GM19455 (cell line): ENCODE measurements around the gene USH1G.

Experiments
- ATAC-seq: cut with Tn5 transposase; IDR thresholded peaks from one replicate; pipeline ENCODE4 v1.9.1; 2021; ENCODE audit not compliant: unreplicated experiment

USH1G gene

GRCh38 chr17:74954665-74955421 lies 31.8 kb upstream of the USH1G start:
- ATAC-seq = no peak

- ATAC-seq = no peak
Observed at GRCh38 chr17:74954115-74954514, 31.1 kb upstream of the USH1G start.

DNA sequence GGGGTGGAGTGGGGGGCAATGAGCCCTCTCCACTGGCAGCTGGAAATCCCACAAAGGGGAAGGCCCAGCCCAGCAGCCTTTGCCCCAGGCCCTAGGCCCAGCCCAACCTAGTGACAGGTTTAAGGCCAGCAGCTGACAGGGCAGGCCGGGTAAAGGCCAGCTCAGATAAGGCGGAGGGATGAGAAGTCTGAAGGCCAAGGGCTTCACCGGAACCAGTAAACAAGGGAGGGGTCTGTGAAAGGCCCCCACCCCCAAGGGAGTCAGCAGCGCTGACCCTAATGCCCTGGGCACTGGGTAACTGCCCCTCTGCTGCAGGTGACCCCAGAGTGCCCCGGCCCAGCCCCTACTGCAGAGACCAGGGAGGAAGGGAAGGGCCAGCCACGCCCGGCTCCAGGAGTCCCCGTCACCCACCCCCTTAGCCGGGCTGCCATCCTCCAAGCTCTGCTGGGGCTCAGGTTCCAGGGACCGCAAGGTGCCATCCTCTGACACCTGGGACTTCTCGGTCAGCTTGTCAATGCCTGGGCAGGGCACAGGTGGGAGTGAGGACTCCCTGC lies 30.2 kb upstream of the USH1G start:
- ATAC-seq = no peak

DNA sequence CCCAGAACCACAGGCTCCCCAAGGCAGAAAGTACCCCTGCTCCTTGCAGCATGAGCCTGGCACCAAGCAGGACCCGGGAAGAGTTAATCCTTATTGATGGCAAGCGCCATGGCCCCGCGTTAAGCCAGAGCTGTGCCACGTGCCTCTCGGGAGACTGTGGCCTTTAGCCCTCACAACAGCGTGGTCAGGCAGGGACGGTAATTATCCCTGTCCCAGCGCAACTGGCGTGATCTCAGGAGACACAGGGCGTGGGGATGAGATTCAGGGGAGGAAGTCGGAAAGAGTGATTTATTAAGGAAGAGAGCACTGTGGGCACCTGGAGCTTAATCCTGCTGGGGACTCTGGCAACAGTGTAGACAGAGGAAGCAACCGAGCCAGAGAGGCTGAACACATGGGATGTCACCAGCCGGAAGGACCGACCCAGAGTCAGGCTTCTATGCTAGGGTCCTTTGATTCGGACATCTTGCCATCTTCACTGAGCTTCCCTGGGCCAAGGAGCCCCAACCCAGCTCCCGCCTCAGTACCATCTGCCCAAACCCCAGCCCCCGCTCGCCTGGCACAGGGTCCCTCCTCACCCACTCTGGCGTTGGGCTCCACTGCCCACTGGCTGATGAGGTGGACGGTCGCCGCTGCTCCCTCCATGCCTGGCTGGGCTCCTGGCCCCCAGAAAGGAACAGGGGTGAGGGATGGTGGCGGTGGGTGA lies 29.5 kb upstream of the USH1G start:
- no peak for ATAC-seq

DNA sequence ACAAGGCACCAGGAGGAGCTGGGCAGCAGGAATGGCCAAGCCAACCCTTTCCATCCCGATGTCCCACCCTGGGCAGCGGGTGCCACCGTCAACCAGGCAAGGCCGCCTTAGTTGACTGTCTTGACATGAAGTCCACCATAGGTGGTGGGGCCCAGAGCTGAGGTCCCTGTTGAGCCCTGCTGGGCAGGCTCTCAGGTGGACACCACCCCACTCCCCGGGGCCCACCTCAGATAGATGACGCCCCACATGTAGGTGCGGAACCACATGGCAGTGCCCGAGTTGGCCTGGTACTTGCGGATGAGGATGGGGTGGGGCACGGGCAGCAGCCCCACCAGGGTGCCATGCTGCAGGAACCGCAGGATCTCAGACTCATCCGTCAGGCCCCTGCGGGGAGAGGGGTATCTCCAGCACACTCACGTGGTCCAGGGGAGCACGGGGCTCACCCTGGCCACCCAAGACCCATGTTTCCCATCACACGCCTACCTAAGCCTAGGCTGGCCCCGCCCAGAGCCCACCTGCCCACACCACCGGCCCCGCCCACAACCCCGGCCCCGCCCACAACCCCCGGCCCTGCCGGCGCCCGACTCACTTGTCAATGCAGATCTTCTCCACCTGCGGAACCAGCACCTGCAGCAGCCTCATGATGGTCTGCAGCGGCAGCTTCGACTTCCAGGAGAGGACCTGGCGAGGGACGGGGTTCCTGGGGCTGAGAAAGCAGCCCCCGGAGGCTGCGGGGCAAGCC lies 28.8 kb upstream of the USH1G start:
- no peak for ATAC-seq

DNA sequence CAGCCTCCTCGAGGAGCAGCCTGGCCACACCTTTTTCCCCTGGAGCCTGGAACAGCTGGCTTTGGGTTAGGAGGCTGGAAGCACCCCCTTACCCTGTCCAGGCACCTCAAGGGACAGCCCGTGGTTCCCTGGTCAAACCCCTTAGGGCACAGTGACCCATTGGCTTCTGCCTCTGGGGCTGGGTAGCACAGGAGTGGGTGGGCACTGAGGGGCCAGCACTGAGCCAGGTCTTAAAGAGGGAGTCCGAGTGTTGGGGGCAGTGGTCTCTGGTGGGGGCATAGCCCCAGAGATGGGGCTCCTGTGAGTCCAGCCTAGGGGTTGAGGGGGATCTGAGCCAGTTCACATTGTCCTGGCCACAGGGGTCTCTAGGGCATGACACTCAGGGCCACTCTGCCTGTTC lies 28.0 kb upstream of the USH1G start:
- ATAC-seq = no peak

- ATAC-seq = no peak
Observed at GRCh38 chr17:74950207-74950606, 27.2 kb upstream of the USH1G start.

GRCh38 chr17:74949455-74950115 lies 26.5 kb upstream of the USH1G start:
- no peak for ATAC-seq

GRCh38 chr17:74947041-74947754 lies 24.1 kb upstream of the USH1G start:
- ATAC-seq = no peak

GRCh38 chr17:74946641-74947040 lies 23.6 kb upstream of the USH1G start:
- no peak for ATAC-seq

DNA sequence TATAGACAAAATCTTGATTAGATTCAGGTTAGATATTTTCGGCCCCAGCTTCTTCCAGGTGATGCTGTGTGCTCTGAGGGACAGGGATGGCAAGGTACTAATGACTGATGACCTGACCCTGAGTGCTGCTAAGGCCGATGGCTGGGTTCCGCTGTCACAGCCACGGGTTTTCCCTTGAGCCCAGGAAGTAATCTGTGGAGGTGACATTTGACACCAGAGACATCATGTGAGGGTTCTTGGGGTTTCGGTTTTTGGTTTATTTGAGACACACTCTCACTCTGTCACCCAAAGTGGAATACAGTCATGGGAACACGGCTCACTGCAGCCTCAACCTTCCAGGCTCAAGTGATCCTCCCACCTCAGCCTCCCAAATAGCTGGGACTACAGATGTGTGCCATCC lies 22.5 kb upstream of the USH1G start:
- ATAC-seq = peak; percentile 64

- no peak for ATAC-seq
Observed at GRCh38 chr17:74943808-74944522, 20.9 kb upstream of the USH1G start.

DNA sequence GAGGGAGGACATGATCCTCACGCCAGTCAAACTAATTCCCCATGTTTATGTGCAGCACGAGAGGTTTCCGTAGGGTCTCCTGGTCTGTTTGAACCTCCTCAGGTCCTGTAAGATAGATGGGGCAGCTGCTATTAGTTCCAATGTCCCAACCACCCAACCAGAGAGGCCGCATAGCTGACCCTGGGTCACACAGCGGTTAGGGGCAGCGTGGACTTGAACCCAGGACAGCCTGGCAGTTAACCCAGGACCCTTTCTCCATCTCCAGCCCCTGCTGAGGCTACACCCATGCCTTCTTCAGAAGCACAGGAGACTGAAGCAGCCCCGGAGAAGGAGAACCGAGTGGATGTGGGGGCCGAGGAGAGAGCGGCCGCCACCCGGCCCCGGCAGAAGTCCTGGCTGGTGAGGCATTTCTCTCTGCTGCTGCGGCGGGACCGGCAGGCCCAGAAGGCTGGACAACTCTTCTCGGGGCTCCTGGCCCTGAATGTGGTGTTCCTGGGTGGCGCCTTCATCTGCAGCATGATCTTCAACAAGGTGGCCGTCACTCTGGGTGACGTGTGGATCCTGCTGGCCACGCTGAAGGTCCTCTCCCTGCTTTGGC lies 18.2 kb upstream of the USH1G start:
- no peak for ATAC-seq

GRCh38 chr17:74939534-74939933 lies 16.5 kb upstream of the USH1G start:
- ATAC-seq = no peak

GRCh38 chr17:74938194-74938950 lies 15.3 kb upstream of the USH1G start:
- ATAC-seq = no peak

DNA sequence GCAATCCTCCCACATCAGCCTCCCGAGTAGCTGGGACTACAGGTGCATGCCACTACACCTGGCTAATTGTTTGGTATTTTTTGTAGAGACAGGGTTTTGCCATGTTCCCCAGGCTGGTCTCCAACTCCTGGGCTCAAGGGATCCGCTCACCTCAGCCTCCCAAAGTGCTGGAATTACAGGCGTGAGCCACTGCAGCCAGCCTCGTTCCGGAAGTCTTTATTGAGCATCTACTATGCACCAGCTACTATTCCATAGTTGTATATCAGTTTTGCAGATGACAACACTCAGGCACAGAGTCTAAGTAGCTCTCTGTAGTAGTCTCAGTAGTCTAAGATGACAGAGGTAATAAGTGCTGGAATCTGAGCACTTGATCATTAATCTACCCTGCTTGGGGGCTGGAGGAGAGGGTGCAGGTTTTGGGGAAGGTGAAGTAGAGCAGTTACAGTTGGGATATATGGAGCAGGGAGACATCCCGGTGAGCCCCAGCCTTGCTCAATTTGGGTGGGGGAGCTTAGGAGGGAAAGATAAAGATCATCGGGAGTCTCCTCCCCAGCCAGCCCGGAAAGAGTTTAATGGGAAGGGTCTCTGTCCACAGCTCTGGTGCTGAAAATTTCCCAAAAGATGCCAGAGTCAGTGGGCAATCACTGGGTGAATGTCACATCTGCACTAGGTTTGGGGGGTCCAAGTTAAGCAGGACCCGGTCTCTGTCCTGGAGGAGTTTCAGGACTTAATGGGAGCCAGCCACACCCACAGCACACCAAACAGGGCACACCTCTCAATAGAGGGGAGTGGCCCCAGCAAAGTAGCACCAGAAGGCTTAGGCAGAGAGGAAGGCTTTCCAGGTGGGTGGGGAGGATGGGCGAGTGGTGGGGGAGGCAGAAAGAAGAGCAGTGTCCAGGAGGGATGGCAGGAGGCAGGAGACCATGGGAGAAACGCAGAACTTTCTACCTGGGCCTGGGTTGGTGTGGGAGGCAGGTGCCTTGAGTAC lies 14.3 kb upstream of the USH1G start:
- no peak for ATAC-seq

DNA sequence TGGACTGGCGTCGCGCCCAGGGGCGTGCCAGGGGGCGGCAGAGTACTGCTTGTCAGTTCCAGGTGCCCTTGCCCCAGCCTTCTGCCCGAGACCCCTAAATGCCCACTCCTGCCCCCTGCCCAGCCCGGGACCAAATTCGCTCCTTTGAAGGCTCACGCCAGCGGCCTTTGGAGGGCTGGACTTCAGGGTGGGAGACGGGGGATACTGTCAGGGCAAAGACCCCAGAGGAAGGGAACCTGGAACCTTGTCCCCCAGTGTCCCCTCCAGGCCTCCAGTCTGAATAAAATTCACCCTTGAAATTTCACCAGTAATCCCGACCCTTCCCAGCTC lies 13.4 kb upstream of the USH1G start:
- ATAC-seq = no peak
